Daoy (cell line): ENCODE measurements around the gene C12orf42. TPM values are rescaled to one million over a fixed set of nuclear protein-coding genes. Genes with fewer than 3 reads are reported as not detected.
A peak's percentile ranks its signal among the peaks of the same experiment; 100 is the strongest.
"Not testable (repeated sequence)": the region's sequence is repeated elsewhere in the genome, so short reads cannot be mapped to it uniquely, and the experiment has no call there.

ENCODE experiments used
- DNase-seq: peaks from one replicate; pipeline ENCODE4 v3.0.0-alpha.2; 2015; ENCODE audit warnings: low read depth
- total RNA-seq: library from RNA; depleted of rRNA; stranded (reverse); fragments of >200 nt; shearing (Covaris generic); gene quantifications from 2 replicates; pipeline ENCODE4 v1.2.3, GENCODE V29; 2014

C12orf42 gene
- total RNA-seq, 1 experiment from 2014 or later: not detected

GRCh38 chr12:103494734-103495468 is 867 bp downstream of the C12orf42 start:
- no peak for DNase-seq

DNA sequence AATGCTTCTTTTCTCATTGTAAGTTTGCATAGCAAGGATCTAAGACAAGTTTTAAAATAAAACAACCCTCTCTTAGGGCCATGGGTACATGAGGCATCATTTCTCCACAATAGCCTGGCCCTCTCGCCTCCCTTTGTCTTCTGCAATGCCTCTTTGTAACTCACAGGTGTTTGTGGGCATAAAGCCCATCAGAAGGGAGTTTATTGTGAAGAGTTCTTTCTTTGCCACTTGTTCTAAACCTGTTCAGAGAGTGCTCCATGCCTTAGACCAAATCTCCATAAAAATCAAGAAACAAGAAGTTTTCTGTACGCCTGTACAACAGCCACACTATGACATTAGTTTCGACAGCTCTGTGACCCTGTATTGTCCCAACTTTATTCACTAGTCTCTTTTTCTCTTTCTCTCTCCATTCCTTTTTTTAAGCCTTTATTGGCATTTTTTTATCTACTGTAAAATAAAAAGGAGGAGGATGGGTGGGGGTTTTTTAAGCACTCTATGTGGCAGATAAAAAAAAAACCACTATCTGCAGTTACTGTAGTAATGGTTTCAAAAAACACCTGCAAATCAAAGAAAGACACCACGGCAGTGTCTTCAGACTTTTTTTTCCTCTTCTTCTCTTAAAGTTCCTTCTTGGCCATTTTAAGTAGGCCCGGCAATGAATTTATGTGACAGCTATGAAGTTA is 1.6 kb downstream of the C12orf42 start:
- no peak for DNase-seq

DNA sequence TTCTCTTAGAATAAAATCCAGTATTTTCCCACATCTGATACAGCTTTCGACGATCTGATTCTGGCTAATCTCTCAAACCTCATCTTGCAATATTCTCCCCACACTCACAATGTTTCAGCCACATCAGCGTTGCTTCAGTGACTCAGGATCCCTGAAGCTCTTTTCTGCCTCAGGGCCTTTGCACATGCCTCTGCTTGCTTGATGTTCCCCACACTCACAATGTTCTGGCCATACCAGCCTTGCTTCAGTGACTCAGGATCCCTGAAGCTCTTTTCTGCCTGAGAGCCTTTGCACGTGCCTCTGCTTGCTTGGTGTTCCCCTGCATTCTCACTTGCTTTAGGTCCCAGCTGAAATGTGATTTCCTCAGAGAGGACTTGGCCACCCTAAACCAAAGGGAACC is 2.6 kb downstream of the C12orf42 start:
- no peak for DNase-seq

DNA sequence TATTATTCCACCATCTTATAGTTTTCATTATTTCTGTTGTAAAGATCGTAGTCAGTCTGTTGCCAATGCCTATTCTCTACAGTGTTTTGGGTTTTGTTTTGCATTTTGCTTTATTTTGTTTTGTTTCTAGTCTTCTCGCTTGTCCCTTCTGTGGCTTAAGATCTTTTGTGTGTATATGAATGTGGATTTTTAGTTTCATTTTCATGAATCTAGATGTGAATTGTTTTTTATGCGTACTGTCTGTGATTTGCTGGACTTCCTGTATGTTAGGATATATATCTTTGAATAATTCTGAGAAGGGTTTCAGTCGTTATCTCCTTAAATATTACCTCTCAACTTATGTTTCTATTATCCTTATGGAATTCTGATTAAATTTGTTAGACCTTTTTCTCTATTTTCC is 13.4 kb downstream of the C12orf42 start:
- DNase-seq: no peak

GRCh38 chr12:103475073-103475472 is 20.7 kb downstream of the C12orf42 start:
- DNase-seq: no peak

DNA sequence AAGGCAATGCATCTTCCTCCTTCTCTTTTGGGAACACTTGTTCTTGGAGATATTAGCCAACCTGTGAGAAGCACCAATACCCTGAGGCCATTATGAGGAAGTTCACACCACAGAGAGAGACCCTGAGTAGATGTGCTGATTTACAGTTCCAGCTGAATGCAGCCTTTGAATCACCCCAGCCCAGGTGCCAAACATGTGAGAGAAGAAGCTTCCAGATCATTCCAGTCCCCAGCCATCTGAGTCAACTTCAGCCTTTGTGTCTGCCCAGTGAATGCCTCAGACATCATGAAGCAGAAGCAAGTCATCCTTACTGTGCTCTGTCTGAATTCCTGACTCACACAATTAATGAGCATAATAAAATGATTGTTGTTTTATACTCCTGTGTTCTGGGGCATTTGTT is 25.1 kb downstream of the C12orf42 start:
- peak; percentile 24 for DNase-seq

DNA sequence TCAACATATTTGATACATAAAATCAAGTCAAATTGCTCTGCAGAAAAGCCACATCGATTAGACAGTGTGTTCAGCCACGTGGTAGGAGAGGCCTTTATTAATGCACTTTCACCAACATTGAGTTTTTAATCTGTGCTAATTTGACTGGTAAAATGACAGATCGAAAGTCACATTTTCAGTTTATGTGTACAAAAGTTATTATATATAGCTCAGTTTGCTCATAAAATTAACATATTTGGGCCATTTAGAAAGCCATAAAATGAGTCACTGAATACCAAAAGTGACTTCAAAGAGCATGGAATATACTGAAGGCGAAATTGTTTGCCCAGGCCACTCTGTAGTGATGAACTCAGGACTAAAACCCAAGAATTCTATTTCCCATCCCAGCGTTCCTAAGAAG is 26.0 kb downstream of the C12orf42 start:
- no peak for DNase-seq

- DNase-seq: no peak
These were observed 26.9 kb downstream of the C12orf42 start for GRCh38 chr12:103468837-103469236.

DNA sequence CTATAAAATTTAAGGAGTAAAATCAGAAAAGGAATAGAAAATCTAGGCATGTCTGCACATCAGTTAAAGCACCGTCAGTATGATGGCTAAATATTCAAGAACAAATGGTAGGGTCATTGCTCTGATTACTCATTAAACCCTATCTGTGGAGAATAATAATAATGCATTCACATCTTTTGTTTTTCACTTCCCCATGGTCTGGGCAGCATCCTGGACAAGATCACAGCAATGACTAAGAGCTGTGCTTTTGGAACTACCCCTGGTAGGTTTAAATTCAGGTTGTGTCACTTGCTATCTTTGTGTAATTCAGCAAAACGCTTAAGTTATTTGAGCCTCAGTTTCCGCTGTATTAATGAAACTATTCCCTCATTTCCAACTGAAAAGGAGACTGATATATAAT is 33.1 kb downstream of the C12orf42 start:
- DNase-seq: no peak

GRCh38 chr12:103457471-103457870 is 38.3 kb downstream of the C12orf42 start:
- no peak for DNase-seq

DNA sequence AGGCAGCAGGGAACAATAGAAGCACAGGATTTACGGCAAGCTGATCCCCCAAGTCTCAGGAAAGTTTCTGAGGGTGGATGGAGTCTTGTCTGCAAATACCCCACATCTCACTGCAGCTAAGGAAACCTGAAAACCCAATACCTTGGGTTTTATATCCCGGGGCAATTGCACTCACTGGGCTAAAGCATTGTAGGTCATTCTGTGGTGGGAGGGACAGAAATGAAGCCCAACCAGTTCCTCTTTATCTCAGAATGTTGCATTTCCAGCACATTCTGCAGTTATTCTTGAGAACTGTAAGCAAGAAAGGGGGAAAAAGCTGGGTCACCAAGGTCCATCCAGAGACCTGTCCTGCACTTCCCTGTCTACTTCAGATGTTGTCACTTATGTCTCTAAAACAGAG is 39.8 kb downstream of the C12orf42 start:
- DNase-seq: no peak

DNA sequence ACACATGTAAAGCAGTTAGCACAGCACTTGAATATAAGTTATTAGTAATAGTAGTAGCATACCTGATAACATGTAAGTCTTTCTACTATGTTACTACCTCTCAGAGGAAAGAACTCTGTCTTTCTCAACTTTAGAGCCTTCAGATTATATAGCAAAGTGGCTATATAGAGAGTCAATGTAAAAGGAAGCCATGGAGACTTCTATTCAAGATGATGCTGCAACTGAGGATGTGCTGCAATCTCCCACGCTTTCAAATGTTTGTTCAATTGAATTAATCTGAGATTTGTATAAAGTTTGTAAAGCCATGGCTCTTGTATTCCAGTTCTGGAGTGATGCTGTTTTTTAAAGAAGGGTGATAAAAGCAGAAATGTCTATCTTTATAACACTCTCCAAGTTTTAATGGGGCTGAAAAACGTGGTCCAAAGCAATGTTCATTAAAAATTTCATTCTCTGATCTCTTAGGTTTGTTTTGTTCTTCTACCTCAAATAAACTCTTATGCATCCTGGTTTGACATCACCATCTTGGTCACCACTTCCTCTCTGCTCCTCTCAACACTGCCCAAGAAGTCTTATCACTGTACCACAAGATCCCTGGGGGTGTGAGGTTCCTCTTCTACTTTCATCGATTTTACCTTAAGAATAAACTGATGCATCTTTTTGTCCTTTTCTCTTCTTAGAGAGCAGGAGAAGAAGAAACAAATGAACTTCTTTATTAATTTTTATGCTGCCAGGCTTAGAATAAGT is 40.6 kb downstream of the C12orf42 start:
- no peak for DNase-seq

GRCh38 chr12:103444983-103445382 is 50.8 kb downstream of the C12orf42 start:
- DNase-seq: no peak

DNA sequence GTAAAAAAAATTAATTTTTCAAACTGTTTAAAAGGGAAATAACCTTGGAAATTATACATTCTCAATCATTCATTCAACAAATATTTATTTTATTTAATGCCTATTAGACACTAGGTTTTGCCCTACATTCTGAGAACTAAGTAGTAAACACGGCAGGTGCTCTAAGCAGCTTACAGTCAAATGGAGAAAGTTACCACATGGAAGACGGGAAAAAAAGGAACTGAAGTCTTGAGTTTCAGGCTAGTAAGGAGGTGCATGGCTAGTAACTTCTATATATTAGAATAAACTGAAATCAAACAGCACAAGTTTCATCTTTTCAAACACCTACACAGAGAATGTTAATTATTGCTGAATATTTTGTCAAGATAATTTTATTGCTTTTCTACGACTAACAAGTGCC is 52.9 kb downstream of the C12orf42 start:
- no peak for DNase-seq

DNA sequence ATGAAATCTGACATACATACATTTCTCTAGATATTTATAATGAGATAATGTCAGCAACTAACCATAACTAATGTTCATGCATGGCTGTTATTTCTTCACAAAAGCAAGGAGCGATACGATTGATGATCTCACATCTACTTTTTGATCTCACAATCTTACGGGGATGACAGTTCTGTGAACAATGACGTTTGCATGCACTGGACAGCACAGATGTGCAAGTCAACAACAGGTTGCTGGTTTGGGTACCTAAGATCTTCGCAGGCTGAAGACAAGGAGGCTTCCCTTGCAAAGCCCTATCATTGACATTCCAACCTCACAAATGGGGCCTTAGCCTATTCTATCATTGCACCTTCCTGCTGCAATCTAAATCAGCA is 53.6 kb downstream of the C12orf42 start:
- no peak for DNase-seq

DNA sequence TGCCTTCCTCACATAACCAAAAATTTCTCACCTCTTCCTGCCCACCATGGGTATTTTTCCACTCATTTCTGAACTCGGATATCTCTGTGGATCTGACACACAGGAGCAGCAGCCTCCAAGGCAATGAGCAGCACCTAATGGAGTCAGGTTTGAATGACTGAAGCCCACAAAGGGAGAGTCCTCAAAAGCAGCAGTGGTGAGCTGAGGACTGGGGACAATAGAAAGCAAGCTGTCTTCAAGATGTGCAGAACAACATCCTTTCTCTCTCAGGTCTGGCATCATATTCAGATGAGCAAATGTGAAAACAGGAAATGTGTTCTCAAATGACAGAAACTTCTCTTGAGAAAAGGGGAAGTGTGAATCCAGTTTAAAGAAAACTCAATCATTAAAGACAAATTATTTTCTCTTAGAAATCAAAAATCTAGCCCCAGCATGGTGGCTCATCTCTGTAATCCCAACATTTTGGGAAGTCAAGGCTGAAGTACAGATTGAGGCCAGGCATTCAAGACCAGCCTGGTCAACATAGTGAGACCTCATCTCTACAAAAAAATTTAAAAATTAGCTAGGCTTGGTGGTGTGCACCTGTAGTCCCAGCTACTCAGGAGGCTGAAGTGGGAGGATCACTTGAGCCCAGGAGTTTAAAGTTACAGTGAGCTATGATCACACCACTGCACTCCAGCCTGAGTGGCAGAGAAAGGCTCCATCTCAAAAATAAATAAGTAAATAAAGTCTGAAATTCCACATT is 54.2 kb downstream of the C12orf42 start:
- DNase-seq: no peak

- peak; percentile 2 for DNase-seq
These were observed 61.3 kb downstream of the C12orf42 start for GRCh38 chr12:103434165-103435105.

GRCh38 chr12:103431950-103432349 is 63.8 kb downstream of the C12orf42 start:
- DNase-seq: no peak

DNA sequence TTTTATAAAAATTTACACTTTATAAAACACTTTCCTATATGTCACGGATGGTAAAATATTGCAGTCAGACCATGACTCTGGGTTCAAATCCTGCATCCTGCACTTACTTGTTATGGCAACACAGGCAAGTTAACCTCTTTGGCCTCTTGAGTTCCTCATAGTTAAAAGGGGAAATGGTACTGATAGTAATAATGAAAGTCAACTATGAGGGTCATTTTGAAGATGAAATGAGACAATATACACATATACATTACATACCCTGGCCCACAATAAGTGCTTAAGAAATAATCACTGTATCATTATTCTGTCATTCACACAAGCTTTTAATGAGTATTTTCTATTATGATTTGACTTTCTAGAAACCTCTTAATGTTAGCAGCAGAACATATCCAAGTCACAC is 64.4 kb downstream of the C12orf42 start:
- no peak for DNase-seq

- not testable (repeated sequence) for DNase-seq
These were observed 70.1 kb downstream of the C12orf42 start for GRCh38 chr12:103425674-103426073.
